IgD-negative memory B cell (primary cell): ENCODE results near the gene HPGD. TPM values are rescaled to one million over a fixed set of nuclear protein-coding genes. Genes with fewer than 3 reads are reported as not detected.
"Not testable (repeated sequence)": the region's sequence is repeated elsewhere in the genome, so short reads cannot be mapped to it uniquely, and the experiment has no call there.

Source experiments
- H3K27ac Mint-ChIP-seq, 3 donors: one replicate each; pipeline ENCODE4 v1.8.0; 2020 to 2022; ENCODE audit warnings: mild to moderate bottlenecking in 3 of 3, mixed read lengths in 3 of 3, moderate library complexity in 1 of 3
- H3K27me3 Mint-ChIP-seq: one replicate; pipeline ENCODE4 v1.8.0; 2021; ENCODE audit warnings: mixed read lengths
- H3K36me3 Mint-ChIP-seq: one replicate; pipeline ENCODE4 v1.8.0; 2020; ENCODE audit warnings: mild to moderate bottlenecking, mixed read lengths
- H3K4me1 Mint-ChIP-seq, 3 donors: one replicate each; pipeline ENCODE4 v1.8.0; 2020 to 2022; ENCODE audit warnings: mixed read lengths in 3 of 3, mild to moderate bottlenecking in 1 of 3
- H3K4me3 Mint-ChIP-seq, 4 donors: one replicate each; pipeline ENCODE4 v1.8.0; 2020 to 2022; ENCODE audit warnings: mild to moderate bottlenecking in 4 of 4, mixed read lengths in 4 of 4, moderate library complexity in 3 of 4
- H3K9me3 Mint-ChIP-seq, 3 donors: one replicate each; pipeline ENCODE4 v1.8.0; 2020 to 2021; ENCODE audit warnings: mixed read lengths in 3 of 3, mild to moderate bottlenecking in 1 of 3
- polyA plus RNA-seq: library from polyadenylated mRNA; unstranded; fragments of 300-500 nt; fragmentation: Illumina TruSeq; gene quantifications from one replicate; pipeline ENCODE4 v1.2.3, GENCODE V29; 2021

Gene HPGD
- polyA plus RNA-seq, 1 donor from 2014 or later: 2.3 TPM

GRCh38 chr4:174516345-174516744 lies 5.9 kb downstream of the HPGD start:
- Mint-ChIP-seq H3K4me3 (no peak overlapping the region), H3K4me1 (peaks cover 0 to under 1% (median 0%) of the 10 kb centered on the region in 3 donors), H3K27me3 (peaks cover 5% of the 10 kb centered on the region), H3K27ac (no peak overlapping the region), H3K9me3 (peaks cover 0 to 3% (median 0%) of the 10 kb centered on the region in 3 donors), H3K36me3 (no peaks in the 10 kb centered on the region)

- Mint-ChIP-seq H3K9me3 (peaks cover 0 to 3% (median 0%) of the 10 kb centered on the region in 3 donors), H3K27me3 (no peaks in the 10 kb centered on the region), H3K4me3 (no peak overlapping the region), H3K36me3 (no peaks in the 10 kb centered on the region), H3K27ac (no peak overlapping the region), H3K4me1 (no peaks in the 10 kb centered on the region)
Observed at GRCh38 chr4:174512745-174513144, 9.5 kb downstream of the HPGD start.

GRCh38 chr4:174505892-174506291 lies 16.4 kb downstream of the HPGD start:
- Mint-ChIP-seq H3K27ac (no peak overlapping the region), H3K9me3 (peaks cover 0 to 2% (median 0%) of the 10 kb centered on the region in 3 donors), H3K36me3 (no peaks in the 10 kb centered on the region), H3K27me3 (no peaks in the 10 kb centered on the region), H3K4me3 (no peak overlapping the region), H3K4me1 (no peaks in the 10 kb centered on the region)

- Mint-ChIP-seq H3K9me3 (peaks cover 0 to 2% (median 0%) of the 10 kb centered on the region in 3 donors), H3K27ac (no peak overlapping the region), H3K4me1 (no peaks in the 10 kb centered on the region), H3K4me3 (no peak overlapping the region), H3K27me3 (no peaks in the 10 kb centered on the region), H3K36me3 (no peaks in the 10 kb centered on the region)
Observed at GRCh38 chr4:174505007-174505406, 17.3 kb downstream of the HPGD start.

GRCh38 chr4:174503079-174503715 lies 19.1 kb downstream of the HPGD start:
- H3K27me3 Mint-ChIP-seq: no peaks in the 10 kb centered on the region
- H3K36me3 Mint-ChIP-seq: no peaks in the 10 kb centered on the region
- H3K4me3 Mint-ChIP-seq: no peak overlapping the region
- no peak overlapping the region for H3K27ac Mint-ChIP-seq
- H3K9me3 Mint-ChIP-seq: peaks cover 0 to 2% (median 0%) of the 10 kb centered on the region in 3 donors
- no peaks in the 10 kb centered on the region for H3K4me1 Mint-ChIP-seq

- peaks cover 0 to 3% (median 0%) of the 10 kb centered on the region in 3 donors for H3K4me1 Mint-ChIP-seq
- peaks cover 4% of the 10 kb centered on the region for H3K36me3 Mint-ChIP-seq
- no peak overlapping the region for H3K27ac Mint-ChIP-seq
- no peaks in the 10 kb centered on the region for H3K9me3 Mint-ChIP-seq
- peak overlapping the region in 1 of 4 donors; percentile 30 for H3K4me3 Mint-ChIP-seq
- H3K27me3 Mint-ChIP-seq: no peaks in the 10 kb centered on the region
Observed at GRCh38 chr4:174496631-174497432, 25.5 kb downstream of the HPGD start.

- H3K4me1 Mint-ChIP-seq: peaks cover 0 to 3% (median 0%) of the 10 kb centered on the region in 3 donors
- no peak overlapping the region for H3K27ac Mint-ChIP-seq
- H3K4me3 Mint-ChIP-seq: no peak overlapping the region
- H3K27me3 Mint-ChIP-seq: no peaks in the 10 kb centered on the region
- no peaks in the 10 kb centered on the region for H3K9me3 Mint-ChIP-seq
- H3K36me3 Mint-ChIP-seq: peaks cover 4% of the 10 kb centered on the region
Observed at GRCh38 chr4:174495626-174496025, 26.7 kb downstream of the HPGD start.

- Mint-ChIP-seq H3K4me1 (peaks cover 0 to 3% (median 0%) of the 10 kb centered on the region in 3 donors), H3K9me3 (no peaks in the 10 kb centered on the region), H3K27me3 (no peaks in the 10 kb centered on the region), H3K36me3 (peaks cover 4% of the 10 kb centered on the region), H3K27ac (no peak overlapping the region), H3K4me3 (no peak overlapping the region)
Observed at GRCh38 chr4:174494726-174495125, 27.6 kb downstream of the HPGD start.

- H3K27me3 Mint-ChIP-seq: no peaks in the 10 kb centered on the region
- no peaks in the 10 kb centered on the region for H3K9me3 Mint-ChIP-seq
- peaks cover 4% of the 10 kb centered on the region for H3K36me3 Mint-ChIP-seq
- H3K4me1 Mint-ChIP-seq: peaks cover 0 to 3% (median 0%) of the 10 kb centered on the region in 3 donors
- H3K4me3 Mint-ChIP-seq: no peak overlapping the region
- H3K27ac Mint-ChIP-seq: no peak overlapping the region
Observed at GRCh38 chr4:174494146-174494545, 28.1 kb downstream of the HPGD start.

GRCh38 chr4:174490451-174490961 lies 31.8 kb downstream of the HPGD start:
- Mint-ChIP-seq H3K27me3 (no peaks in the 10 kb centered on the region), H3K4me1 (no peaks in the 10 kb centered on the region), H3K9me3 (no peaks in the 10 kb centered on the region), H3K27ac (no peak overlapping the region), H3K36me3 (peaks cover 2% of the 10 kb centered on the region), H3K4me3 (no peak overlapping the region)

- H3K36me3 Mint-ChIP-seq, H3K4me1 Mint-ChIP-seq, H3K27ac Mint-ChIP-seq, H3K27me3 Mint-ChIP-seq, H3K9me3 Mint-ChIP-seq, H3K4me3 Mint-ChIP-seq: not testable (repeated sequence)
Observed at GRCh38 chr4:174488368-174488767, 33.9 kb downstream of the HPGD start.

GRCh38 chr4:174485025-174485424 lies 37.3 kb downstream of the HPGD start:
- Mint-ChIP-seq H3K4me1 (peaks cover 0 to 1% (median 0%) of the 10 kb centered on the region in 3 donors), H3K27me3 (no peaks in the 10 kb centered on the region), H3K36me3 (no peaks in the 10 kb centered on the region), H3K4me3 (no peak overlapping the region), H3K9me3 (peaks cover 0 to 4% (median 0%) of the 10 kb centered on the region in 3 donors), H3K27ac (no peak overlapping the region)

- Mint-ChIP-seq H3K9me3 (peaks cover 0 to 4% (median 0%) of the 10 kb centered on the region in 3 donors), H3K4me3 (no peak overlapping the region), H3K27me3 (no peaks in the 10 kb centered on the region), H3K36me3 (no peaks in the 10 kb centered on the region), H3K4me1 (peaks cover 0 to 1% (median 0%) of the 10 kb centered on the region in 3 donors), H3K27ac (no peak overlapping the region)
Observed at GRCh38 chr4:174483792-174484191, 38.5 kb downstream of the HPGD start.

GRCh38 chr4:174479140-174479539 lies 43.1 kb downstream of the HPGD start:
- Mint-ChIP-seq H3K4me1 (peaks cover 0 to 1% (median 0%) of the 10 kb centered on the region in 3 donors), H3K9me3 (peaks cover 2 to 6% (median 5%) of the 10 kb centered on the region in 3 donors), H3K4me3 (no peak overlapping the region), H3K27ac (no peak overlapping the region), H3K27me3 (no peaks in the 10 kb centered on the region), H3K36me3 (no peaks in the 10 kb centered on the region)

- Mint-ChIP-seq H3K36me3 (no peaks in the 10 kb centered on the region), H3K27ac (no peak overlapping the region), H3K9me3 (peaks cover 2 to 6% (median 5%) of the 10 kb centered on the region in 3 donors), H3K27me3 (peaks cover 1% of the 10 kb centered on the region), H3K4me1 (no peaks in the 10 kb centered on the region), H3K4me3 (no peak overlapping the region)
Observed at GRCh38 chr4:174475528-174475927, 46.8 kb downstream of the HPGD start.
